ENCODE results near the gene ADAMTSL3. TPM values are rescaled to one million over a fixed set of nuclear protein-coding genes. Genes with fewer than 3 reads are reported as not detected.

Gene ADAMTSL3
- total and polyA plus RNA-seq, 2 of the 8 experiments (the other 6 are each of a cell fraction or from before 2014, with no cell fraction given) = 0.35 to 1.4 TPM

GRCh38 chr15:83700082-83700481 is 46.2 kb downstream of the ADAMTSL3 start:
- Histone ChIP-seq H3K79me1 (ENCODE audit: low read depth, low read length) (no peaks in the 10 kb centered on the region), H3K4me3 (ENCODE audit: extremely low read depth in 1 of 4, insufficient read depth in 2 of 4, low read depth in 3 of 4, low read length in 4 of 4) (no peak overlapping the region), H3K27ac (ENCODE audit: low read depth, low read length) (no peak overlapping the region), H3K36me3 (ENCODE audit: control insufficient read depth in 2 of 4, insufficient read depth in 4 of 4, low read length in 3 of 4) (no peaks in the 10 kb centered on the region), H3K18ac (ENCODE audit: extremely low read depth, low read length) (no peak overlapping the region), H3K56ac (replicated peaks; ENCODE audit: insufficient read length, low read depth, low read length) (no peak overlapping the region), H4K8ac (ENCODE audit: extremely low read depth, insufficient read depth, low read length) (no peak overlapping the region), H4K5ac (ENCODE audit: insufficient read length, low read depth, low read length) (no peak overlapping the region), H3K9me3 (ENCODE audit: insufficient read depth in 2 of 2, low read depth in 1 of 2, low read length in 1 of 2) (peaks cover 3 to 5% of the 10 kb centered on the region in 2 experiments; a peak in 2 of 4 replicates), H3K79me2 (ENCODE audit: control insufficient read depth in 1 of 2, insufficient read depth in 2 of 2, low read length in 2 of 2) (no peaks in the 10 kb centered on the region), H2BK12ac (ENCODE audit: low read depth, low read length) (no peak overlapping the region), H3K4me1 (replicated peaks in 1 of 4; ENCODE audit: control insufficient read depth in 3 of 4, insufficient read depth in 4 of 4, low read length in 3 of 4) (0 out of 7 replicates have a peak, but pooled peaks cover 0 to under 1% (median 0%) of the 10 kb centered on the region in 4 experiments), H2BK15ac (ENCODE audit: low read length) (no peak overlapping the region), H4K91ac (replicated peaks; ENCODE audit: insufficient read length, low read length) (no peak overlapping the region), H3K23ac (ENCODE audit: insufficient read length) (no peak overlapping the region), H2BK20ac (ENCODE audit: low read length) (no peak overlapping the region), H3K4me2 (ENCODE audit: insufficient read depth in 1 of 2, low read depth in 2 of 2, low read length in 2 of 2) (no peak overlapping the region), H2AFZ (ENCODE audit: low read length) (no peak overlapping the region), H4K20me1 (replicated peaks in 1 of 2; ENCODE audit: control insufficient read depth in 1 of 2, insufficient read depth in 2 of 2, low read length in 2 of 2) (no peaks in the 10 kb centered on the region), H3K9ac (replicated peaks in 1 of 4; ENCODE audit: extremely low read depth in 1 of 4, low read depth in 3 of 4, low read length in 3 of 4) (no peak overlapping the region), H2AK5ac (ENCODE audit: low read depth, low read length) (no peak overlapping the region), H3K27me3 (replicated peaks in 1 of 4; ENCODE audit: control insufficient read depth in 3 of 4, extremely low read depth in 1 of 4, insufficient read depth in 3 of 4, low read length in 3 of 4) (no peaks in the 10 kb centered on the region), H3K14ac (ENCODE audit: insufficient read length) (no peak overlapping the region), H3K23me2 (ENCODE audit: low read depth, low read length) (peaks cover 1% of the 10 kb centered on the region; the same call in 1 of the 2 replicates), H2BK5ac (ENCODE audit: low read depth, low read length) (no peak overlapping the region), H3K4ac (replicated peaks; ENCODE audit: insufficient read length, low read depth, low read length) (no peak overlapping the region), H2BK120ac (replicated peaks; ENCODE audit: low read depth, low read length) (no peak overlapping the region)
- FAIRE-seq = no peak
- ChIA-PET CTCF (ENCODE audit: partially characterized antibody) (interaction anchor here (1.3 kb wide), 1 partner anchor 8 kb away, joined by 3 read pairs; no protein-coding TSS in a partner anchor), POLR2A (ENCODE audit: partially characterized antibody) (no interaction called here)
- no peak for TF ChIP-seq RNF2 (IDR thresholded peaks at IDR 0.05; ENCODE audit: borderline replicate concordance, low read depth, low read length, missing control alignments, poor library complexity, severe bottlenecking)
- no peak for TF ChIP-seq SP1 (IDR thresholded peaks at IDR 0.05; ENCODE audit: low read depth, low read length)
- no peak for TF ChIP-seq KDM5A (IDR thresholded peaks at IDR 0.05; ENCODE audit: low read length)
- TF ChIP-seq NRF1 (IDR thresholded peaks at IDR 0.05; ENCODE audit: low read depth, low read length) = no peak
- TF ChIP-seq YY1 (IDR thresholded peaks at IDR 0.05; ENCODE audit: low read depth, low read length) = no peak
- no peak for TF ChIP-seq MAX (IDR thresholded peaks at IDR 0.05)
- 96% methylated on average over 3 of the region's 3 CpGs; no CpG with 5 or more reads in 1 of the 2 experiments for WGBS, 2 experiments (ENCODE audit: extremely low coverage in 1 of 2, insufficient coverage in 1 of 2, insufficient read length in 1 of 2, insufficient replicate concordance in 2 of 2, low coverage in 1 of 2, low lambda C conversion rate in 2 of 2, missing lambda C conversion rate in 1 of 2)
- no peak for DNase-seq (ENCODE audit: low read depth in 1 of 2, low spot score in 2 of 2)
